Osteocyte (in vitro differentiated cells): Measurements from ENCODE around the gene RYR2. TPM values are rescaled to one million over a fixed set of nuclear protein-coding genes. Genes with fewer than 3 reads are reported as not detected.

Experiments
- DNase-seq: peaks from one replicate; pipeline ENCODE4 v3.0.0; 2021; ENCODE audit warnings: mixed read lengths; ENCODE audit not compliant: unreplicated experiment; ENCODE audit errors: extremely low spot score
- H3K27ac Mint-ChIP-seq: one replicate; pipeline ENCODE4 v1.8.0; 2021; ENCODE audit warnings: mild to moderate bottlenecking, mixed read lengths; ENCODE audit not compliant: unreplicated experiment
- H3K27me3 Mint-ChIP-seq: one replicate; pipeline ENCODE4 v1.8.0; 2021; ENCODE audit warnings: mixed read lengths; ENCODE audit not compliant: unreplicated experiment
- H3K36me3 Mint-ChIP-seq: one replicate; pipeline ENCODE4 v1.8.0; 2021; ENCODE audit warnings: mixed read lengths; ENCODE audit not compliant: unreplicated experiment
- H3K4me1 Mint-ChIP-seq: one replicate; pipeline ENCODE4 v1.8.0; 2021; ENCODE audit warnings: mixed read lengths; ENCODE audit not compliant: unreplicated experiment
- H3K4me3 Mint-ChIP-seq: one replicate; pipeline ENCODE4 v1.8.0; 2021; ENCODE audit warnings: mild to moderate bottlenecking, moderate library complexity, mixed read lengths; ENCODE audit not compliant: unreplicated experiment
- H3K9me3 Mint-ChIP-seq: one replicate; pipeline ENCODE4 v1.8.0; 2021; ENCODE audit warnings: mixed read lengths; ENCODE audit not compliant: unreplicated experiment
- total RNA-seq: library from RNA; stranded (reverse); gene quantifications from 2 replicates; pipeline ENCODE4 v1.2.1, GENCODE V29; 2021
- TF ChIP-seq, protein P1 (sequence below): fragments of 200-600 bp; sonication (generic); IDR thresholded peaks from 2 replicates; pipeline ENCODE4 v1.5.0; 2021; ENCODE audit warnings: antibody characterized with exemption, mild to moderate bottlenecking, moderate library complexity

The RYR2 gene
- total RNA-seq, 1 donor from 2014 or later, result 0.03 TPM

DNA sequence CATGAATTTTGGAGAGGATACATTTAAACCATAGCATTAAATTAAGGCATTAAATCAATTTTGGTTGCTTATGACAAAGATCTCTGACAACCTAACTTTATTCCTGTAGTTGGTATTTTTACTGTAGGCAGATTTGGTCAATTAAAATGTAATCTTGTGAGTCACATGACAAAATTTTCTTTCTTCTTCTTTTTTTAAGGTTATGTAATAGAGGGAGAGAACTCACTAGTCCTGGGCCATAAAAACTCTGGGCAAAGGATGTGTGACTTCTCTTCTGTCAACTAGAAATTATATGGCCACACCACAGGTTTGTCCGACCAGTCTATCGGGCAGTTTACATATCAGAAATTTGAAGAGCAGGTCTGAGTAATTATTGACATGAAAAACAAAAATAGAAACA lies 181.4 kb downstream of the RYR2 start:
- Mint-ChIP-seq H3K27me3 (no peaks in the 10 kb centered on the region), H3K9me3 (peaks cover 14% of the 10 kb centered on the region), H3K4me1 (no peaks in the 10 kb centered on the region), H3K36me3 (no peaks in the 10 kb centered on the region), H3K27ac (no peak overlapping the region), H3K4me3 (no peak overlapping the region)
- DNase-seq, result no peak
- TF ChIP-seq, protein P1, sequence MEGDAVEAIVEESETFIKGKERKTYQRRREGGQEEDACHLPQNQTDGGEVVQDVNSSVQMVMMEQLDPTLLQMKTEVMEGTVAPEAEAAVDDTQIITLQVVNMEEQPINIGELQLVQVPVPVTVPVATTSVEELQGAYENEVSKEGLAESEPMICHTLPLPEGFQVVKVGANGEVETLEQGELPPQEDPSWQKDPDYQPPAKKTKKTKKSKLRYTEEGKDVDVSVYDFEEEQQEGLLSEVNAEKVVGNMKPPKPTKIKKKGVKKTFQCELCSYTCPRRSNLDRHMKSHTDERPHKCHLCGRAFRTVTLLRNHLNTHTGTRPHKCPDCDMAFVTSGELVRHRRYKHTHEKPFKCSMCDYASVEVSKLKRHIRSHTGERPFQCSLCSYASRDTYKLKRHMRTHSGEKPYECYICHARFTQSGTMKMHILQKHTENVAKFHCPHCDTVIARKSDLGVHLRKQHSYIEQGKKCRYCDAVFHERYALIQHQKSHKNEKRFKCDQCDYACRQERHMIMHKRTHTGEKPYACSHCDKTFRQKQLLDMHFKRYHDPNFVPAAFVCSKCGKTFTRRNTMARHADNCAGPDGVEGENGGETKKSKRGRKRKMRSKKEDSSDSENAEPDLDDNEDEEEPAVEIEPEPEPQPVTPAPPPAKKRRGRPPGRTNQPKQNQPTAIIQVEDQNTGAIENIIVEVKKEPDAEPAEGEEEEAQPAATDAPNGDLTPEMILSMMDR, result no peak

DNA sequence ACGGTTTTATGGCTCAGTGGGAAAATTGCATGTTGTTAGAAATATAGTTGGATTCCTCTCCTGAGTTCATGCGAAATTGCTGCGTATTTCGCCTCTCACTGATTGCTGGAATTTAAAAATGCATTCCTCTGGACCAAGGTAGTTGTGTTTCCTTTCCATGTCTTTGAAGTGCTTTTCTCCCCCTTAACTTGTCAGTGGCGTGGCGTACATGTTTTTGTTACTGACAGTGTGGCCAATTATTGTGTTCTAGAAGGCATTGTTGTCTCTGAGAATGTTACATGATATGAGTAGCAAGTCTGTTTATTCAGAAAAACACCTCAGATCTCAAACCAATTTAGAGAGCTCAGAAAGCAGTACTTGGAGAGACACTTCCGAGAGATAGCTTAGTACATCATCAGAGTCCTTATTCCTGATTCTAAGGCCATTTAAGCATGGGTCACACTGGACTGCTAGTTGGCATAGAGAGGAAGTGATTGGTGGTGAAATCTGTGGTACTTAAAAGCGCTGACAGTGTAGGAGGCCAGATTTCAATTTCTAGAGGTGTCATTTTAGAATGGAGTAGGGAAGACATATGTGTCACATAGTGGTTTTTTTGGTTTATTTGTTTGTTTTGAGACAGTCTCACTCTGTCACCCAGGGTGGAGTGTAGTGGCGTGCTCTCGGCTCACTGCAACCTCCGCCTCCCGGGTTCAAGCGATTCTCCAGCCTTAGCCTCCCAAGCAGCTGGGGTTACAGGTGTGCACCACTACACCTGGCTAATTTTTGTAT lies 184.4 kb downstream of the RYR2 start:
- Mint-ChIP-seq H3K4me1 (no peaks in the 10 kb centered on the region), H3K27me3 (no peaks in the 10 kb centered on the region), H3K27ac (no peak overlapping the region), H3K9me3 (peaks cover 11% of the 10 kb centered on the region), H3K36me3 (no peaks in the 10 kb centered on the region), H3K4me3 (no peak overlapping the region)
- DNase-seq, result no peak
- TF ChIP-seq, protein P1, result no peak

DNA sequence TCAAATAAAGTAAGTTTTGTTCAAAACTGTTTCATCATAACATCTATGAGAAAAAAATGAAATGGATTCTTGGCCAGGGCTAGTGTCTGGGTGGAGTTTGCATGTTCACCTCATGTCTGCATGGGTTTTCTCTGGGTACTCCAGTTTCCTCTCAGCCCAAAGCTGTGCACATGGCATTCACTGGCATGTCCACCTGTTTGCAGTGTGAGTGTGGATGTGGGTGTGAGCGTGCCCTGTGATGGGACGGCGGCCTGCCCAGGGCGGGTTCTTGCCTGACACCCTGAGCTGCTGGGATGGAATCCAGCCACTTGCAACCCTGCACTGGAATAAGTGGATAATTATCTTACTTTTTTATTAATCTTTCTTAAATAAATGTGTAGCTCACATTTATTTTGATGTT lies 185.5 kb downstream of the RYR2 start:
- H3K27me3 Mint-ChIP-seq, result no peaks in the 10 kb centered on the region
- TF ChIP-seq, protein P1, result no peak
- H3K4me3 Mint-ChIP-seq, result no peak overlapping the region
- no peaks in the 10 kb centered on the region for H3K36me3 Mint-ChIP-seq
- H3K9me3 Mint-ChIP-seq, result peaks cover 6% of the 10 kb centered on the region
- H3K27ac Mint-ChIP-seq, result no peak overlapping the region
- H3K4me1 Mint-ChIP-seq, result no peaks in the 10 kb centered on the region
- DNase-seq, result no peak

DNA sequence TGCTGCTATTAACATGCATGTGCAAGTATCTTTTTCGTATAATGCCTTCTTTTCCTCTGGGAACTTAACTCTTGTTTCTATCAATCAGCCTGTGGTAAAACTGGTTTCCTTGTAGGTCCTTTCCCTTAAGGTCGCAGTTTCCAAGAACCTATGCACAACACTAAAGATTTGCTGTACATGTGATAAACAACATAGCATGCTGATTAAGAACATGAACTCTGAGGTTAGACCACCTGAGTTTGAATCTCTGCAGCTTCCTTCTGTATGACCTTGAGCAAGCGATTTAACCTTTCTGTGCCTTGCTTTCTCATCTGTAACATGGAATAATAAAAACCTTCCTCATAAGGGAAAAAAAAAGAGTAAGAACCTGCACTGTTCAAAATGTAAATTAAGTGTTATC lies 186.4 kb downstream of the RYR2 start:
- H3K36me3 Mint-ChIP-seq, result no peaks in the 10 kb centered on the region
- H3K4me3 Mint-ChIP-seq, result no peak overlapping the region
- TF ChIP-seq, protein P1, result no peak
- peaks cover 3% of the 10 kb centered on the region for H3K9me3 Mint-ChIP-seq
- no peaks in the 10 kb centered on the region for H3K4me1 Mint-ChIP-seq
- DNase-seq, result no peak
- no peaks in the 10 kb centered on the region for H3K27me3 Mint-ChIP-seq
- no peak overlapping the region for H3K27ac Mint-ChIP-seq

DNA sequence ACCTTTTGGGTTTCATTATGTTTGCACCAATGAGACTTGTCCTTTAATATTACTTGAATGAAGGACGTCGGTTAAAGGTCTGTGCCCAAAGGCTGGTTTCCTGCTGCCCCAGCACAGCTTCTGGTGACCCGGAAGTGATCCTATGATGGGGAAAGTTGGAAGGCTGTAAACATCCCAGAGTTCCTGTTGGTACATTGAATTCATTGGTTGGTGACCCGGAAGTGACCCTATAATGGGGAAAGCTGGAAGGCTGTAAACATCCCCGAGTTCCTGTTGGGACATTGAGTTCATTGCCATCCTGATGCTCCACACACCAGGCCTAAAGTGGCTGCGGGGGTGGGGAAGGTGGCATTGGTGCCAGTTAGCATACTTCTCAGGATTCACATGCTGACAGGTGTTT lies 187.3 kb downstream of the RYR2 start:
- TF ChIP-seq, protein P1, result no peak
- H3K27ac Mint-ChIP-seq, result no peak overlapping the region
- no peaks in the 10 kb centered on the region for H3K9me3 Mint-ChIP-seq
- no peaks in the 10 kb centered on the region for H3K4me1 Mint-ChIP-seq
- DNase-seq, result no peak
- no peaks in the 10 kb centered on the region for H3K27me3 Mint-ChIP-seq
- no peaks in the 10 kb centered on the region for H3K36me3 Mint-ChIP-seq
- no peak overlapping the region for H3K4me3 Mint-ChIP-seq
